Calu3 (cell line): ENCODE measurements around the gene SLCO1B1. TPM values are rescaled to one million over a fixed set of nuclear protein-coding genes. Genes with fewer than 3 reads are reported as not detected.
"Not testable (repeated sequence)": the region's sequence is repeated elsewhere in the genome, so short reads cannot be mapped to it uniquely, and the experiment has no call there.

Experiments used
- BruUV-seq: library from RNA; stranded (reverse); fragments of 400-500 nt; replicated peaks from 2 replicates; lab custom pipeline; 2021; lab: Mats Ljungman, UMichigan
- CTCF ChIA-PET: fragments of 300-600 bp; sonication (Branson Sonifier 250); formaldehyde crosslinking; loops from one replicate; lab custom pipeline; 2022; ENCODE audit warnings: antibody characterized with exemption; lab: Charles Lee
- DNase-seq: peaks from one replicate; pipeline ENCODE4 v3.0.0; 2022
- H3K27ac Mint-ChIP-seq: one replicate; pipeline ENCODE4 v1.8.0; 2022; ENCODE audit warnings: mixed read lengths; ENCODE audit not compliant: unreplicated experiment
- H3K27me3 Mint-ChIP-seq: one replicate; pipeline ENCODE4 v1.8.0; 2022; ENCODE audit warnings: mixed read lengths; ENCODE audit not compliant: unreplicated experiment
- H3K36me3 Mint-ChIP-seq: one replicate; pipeline ENCODE4 v1.8.0; 2022; ENCODE audit warnings: mild to moderate bottlenecking, moderate library complexity, mixed read lengths; ENCODE audit not compliant: insufficient read depth, unreplicated experiment
- H3K4me1 Mint-ChIP-seq: one replicate; pipeline ENCODE4 v1.8.0; 2022; ENCODE audit warnings: mild to moderate bottlenecking, low read depth, mixed read lengths; ENCODE audit not compliant: unreplicated experiment
- H3K4me3 Mint-ChIP-seq: one replicate; pipeline ENCODE4 v1.8.0; 2022; ENCODE audit warnings: mild to moderate bottlenecking, low read depth, moderate library complexity, mixed read lengths; ENCODE audit not compliant: unreplicated experiment
- H3K9me3 Mint-ChIP-seq: one replicate; pipeline ENCODE4 v1.8.0; 2022; ENCODE audit warnings: low read depth, mixed read lengths; ENCODE audit not compliant: unreplicated experiment
- intact Hi-C: fragments of 100-400 bp; cut with micrococcal nuclease; formaldehyde crosslinking; loops from one replicate; pipeline ENCODE4 v1.10.0; 2022; ENCODE audit not compliant: unreplicated experiment
- total RNA-seq: library from RNA; stranded (reverse); gene quantifications from 2 replicates; pipeline ENCODE4 v1.2.3, GENCODE V29; 2022
- TF ChIP-seq, protein P1 (sequence below): fragments of 200-600 bp; IDR thresholded peaks from one replicate; pipeline ENCODE4 v1.8.0; 2022; ENCODE audit warnings: antibody characterized with exemption; ENCODE audit not compliant: unreplicated experiment

The SLCO1B1 gene
- total RNA-seq, 1 experiment from 2014 or later, result 1.7 TPM

DNA sequence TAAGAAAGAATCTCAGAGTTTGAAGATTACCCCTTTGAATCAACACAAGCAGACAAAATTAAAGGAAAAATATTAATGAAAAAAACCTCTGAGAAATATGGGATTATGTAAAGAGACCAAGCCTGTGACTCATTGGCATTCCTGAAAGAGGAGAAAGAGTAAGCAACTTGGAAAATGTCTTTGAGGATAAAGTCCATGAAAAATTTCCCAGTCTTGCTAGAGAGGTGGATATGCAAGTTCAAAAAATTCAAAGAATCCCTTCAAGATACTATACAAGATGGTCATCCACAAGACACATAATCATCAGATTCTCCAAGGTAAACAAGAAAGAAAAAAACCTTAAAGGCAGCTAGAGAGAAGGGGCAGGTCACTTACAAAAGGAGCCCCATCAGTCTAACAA, 13.3 kb downstream of the SLCO1B1 start:
- intact Hi-C loops, result no loop called here
- Mint-ChIP-seq H3K36me3 (no peaks in the 10 kb centered on the region), H3K27me3 (no peaks in the 10 kb centered on the region), H3K4me3 (no peak overlapping the region), H3K4me1 (no peaks in the 10 kb centered on the region), H3K27ac (no peak overlapping the region), H3K9me3 (no peaks in the 10 kb centered on the region)
- no peak for DNase-seq
- CTCF ChIA-PET, result no interaction called here
- BruUV-seq, result no TSS peak
- TF ChIP-seq, protein P1, sequence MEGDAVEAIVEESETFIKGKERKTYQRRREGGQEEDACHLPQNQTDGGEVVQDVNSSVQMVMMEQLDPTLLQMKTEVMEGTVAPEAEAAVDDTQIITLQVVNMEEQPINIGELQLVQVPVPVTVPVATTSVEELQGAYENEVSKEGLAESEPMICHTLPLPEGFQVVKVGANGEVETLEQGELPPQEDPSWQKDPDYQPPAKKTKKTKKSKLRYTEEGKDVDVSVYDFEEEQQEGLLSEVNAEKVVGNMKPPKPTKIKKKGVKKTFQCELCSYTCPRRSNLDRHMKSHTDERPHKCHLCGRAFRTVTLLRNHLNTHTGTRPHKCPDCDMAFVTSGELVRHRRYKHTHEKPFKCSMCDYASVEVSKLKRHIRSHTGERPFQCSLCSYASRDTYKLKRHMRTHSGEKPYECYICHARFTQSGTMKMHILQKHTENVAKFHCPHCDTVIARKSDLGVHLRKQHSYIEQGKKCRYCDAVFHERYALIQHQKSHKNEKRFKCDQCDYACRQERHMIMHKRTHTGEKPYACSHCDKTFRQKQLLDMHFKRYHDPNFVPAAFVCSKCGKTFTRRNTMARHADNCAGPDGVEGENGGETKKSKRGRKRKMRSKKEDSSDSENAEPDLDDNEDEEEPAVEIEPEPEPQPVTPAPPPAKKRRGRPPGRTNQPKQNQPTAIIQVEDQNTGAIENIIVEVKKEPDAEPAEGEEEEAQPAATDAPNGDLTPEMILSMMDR, result no peak

DNA sequence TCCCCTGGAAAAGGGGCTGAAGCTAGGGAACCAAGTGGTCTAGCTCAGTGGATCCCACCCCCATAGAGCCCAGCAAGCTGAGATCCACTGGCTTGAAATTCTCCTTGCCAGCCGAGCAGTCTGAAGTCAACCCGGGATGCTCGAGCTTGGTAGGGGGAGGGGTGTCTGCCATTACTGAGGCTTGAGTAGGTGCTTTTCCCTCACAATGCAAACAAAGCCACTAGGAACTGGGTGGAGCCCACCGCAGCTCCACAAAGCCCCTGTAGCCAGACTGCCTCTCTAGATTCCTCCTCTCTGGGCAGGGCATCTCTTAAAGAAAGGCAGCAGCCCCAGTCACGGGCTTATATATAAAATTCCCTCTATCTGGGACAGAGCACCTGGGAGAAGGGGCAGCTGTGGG, 18.9 kb downstream of the SLCO1B1 start:
- H3K9me3 Mint-ChIP-seq, intact Hi-C loops, H3K27me3 Mint-ChIP-seq, H3K27ac Mint-ChIP-seq, H3K4me1 Mint-ChIP-seq, DNase-seq, H3K4me3 Mint-ChIP-seq, CTCF ChIA-PET, H3K36me3 Mint-ChIP-seq, BruUV-seq: not testable (repeated sequence)

DNA sequence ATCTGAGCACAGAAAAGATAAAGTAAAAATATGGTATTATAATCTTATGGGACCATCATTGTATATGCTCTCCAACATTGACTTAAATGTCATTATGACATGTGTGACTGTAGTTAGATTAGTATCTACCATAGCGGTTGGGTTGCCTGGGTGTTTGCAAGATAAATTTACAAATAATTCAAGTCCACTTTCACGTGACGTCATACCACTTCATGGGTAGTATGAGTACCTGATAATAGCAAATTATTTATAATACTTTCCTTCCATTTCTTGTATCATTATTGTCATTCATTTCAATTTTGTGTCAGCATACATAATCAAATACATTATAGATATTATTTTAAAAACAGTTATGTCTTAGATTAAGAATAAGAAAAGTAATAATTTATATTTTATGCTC, 20.2 kb downstream of the SLCO1B1 start:
- Mint-ChIP-seq H3K4me1 (no peaks in the 10 kb centered on the region), H3K27ac (no peak overlapping the region), H3K36me3 (no peaks in the 10 kb centered on the region), H3K4me3 (no peak overlapping the region), H3K27me3 (no peaks in the 10 kb centered on the region), H3K9me3 (no peaks in the 10 kb centered on the region)
- DNase-seq, result no peak
- intact Hi-C loops, result no loop called here
- CTCF ChIA-PET, result no interaction called here
- no TSS peak for BruUV-seq
- TF ChIP-seq, protein P1, result no peak

DNA sequence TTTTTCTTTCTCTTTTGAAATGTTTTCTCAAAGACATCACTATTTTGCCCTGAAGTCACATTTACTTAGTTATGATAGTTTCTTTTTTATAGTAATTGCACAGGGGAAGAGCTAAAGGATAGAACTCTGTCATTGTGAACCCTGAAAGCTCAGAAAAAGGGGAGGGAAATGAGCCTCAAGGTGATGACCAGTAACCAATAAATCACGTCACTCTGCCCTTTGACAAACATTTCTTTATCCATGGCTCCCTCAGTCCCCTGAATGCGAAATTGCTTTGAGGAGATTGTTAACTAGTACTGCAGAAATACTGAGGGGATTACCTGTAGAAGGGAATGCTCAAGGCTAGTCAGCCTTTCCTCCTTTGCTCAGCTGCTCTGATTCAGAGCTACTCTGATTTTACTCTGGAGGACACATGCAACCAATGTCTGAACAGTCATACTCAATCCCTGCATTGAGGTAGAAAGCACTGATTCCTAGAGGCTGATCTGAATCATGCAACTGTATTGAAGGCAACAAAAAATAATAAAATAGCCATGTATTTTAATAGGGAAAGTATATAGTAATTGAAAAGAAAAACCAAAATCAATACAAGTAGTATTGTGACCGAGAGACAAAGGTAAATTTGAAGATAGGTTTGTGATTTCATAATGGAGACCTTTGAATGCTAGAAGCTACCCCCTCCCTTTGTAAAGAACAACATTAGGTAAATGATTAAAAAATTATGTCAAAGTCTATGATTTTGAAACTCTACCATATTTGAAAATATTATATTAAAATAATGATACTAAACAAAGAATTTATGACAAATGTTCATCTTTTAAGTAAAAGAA, 24.7 kb downstream of the SLCO1B1 start:
- intact Hi-C loops, result no loop called here
- H3K27me3 Mint-ChIP-seq, result no peaks in the 10 kb centered on the region
- no peaks in the 10 kb centered on the region for H3K36me3 Mint-ChIP-seq
- no peaks in the 10 kb centered on the region for H3K4me1 Mint-ChIP-seq
- no peak overlapping the region for H3K4me3 Mint-ChIP-seq
- TF ChIP-seq, protein P1, result no peak
- BruUV-seq, result no TSS peak
- H3K27ac Mint-ChIP-seq, result no peak overlapping the region
- peaks cover 3% of the 10 kb centered on the region for H3K9me3 Mint-ChIP-seq
- CTCF ChIA-PET, result no interaction called here
- no peak for DNase-seq

DNA sequence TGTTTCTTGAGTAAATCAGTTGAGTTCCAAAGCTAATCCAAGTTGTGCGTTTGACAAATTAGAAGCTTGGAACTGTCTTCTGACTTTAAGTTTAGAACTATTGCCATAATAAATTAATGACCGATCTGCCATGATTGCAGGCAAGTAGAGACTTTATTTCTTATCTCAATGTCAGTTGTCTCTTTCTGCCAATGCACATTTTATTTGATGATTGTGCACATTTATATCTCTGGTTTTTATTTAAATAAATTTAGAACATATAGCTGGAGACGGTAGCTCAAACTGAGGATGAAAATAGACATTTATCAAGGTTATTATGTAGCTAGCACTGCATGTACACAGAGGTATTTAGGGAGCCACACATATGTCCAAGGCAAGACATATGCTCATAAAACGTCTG, 34.1 kb downstream of the SLCO1B1 start:
- TF ChIP-seq, protein P1, result no peak
- Mint-ChIP-seq H3K4me3 (no peak overlapping the region), H3K36me3 (no peaks in the 10 kb centered on the region), H3K27me3 (no peaks in the 10 kb centered on the region), H3K9me3 (no peaks in the 10 kb centered on the region), H3K4me1 (no peaks in the 10 kb centered on the region), H3K27ac (no peak overlapping the region)
- DNase-seq, result no peak
- intact Hi-C loops, result no loop called here
- CTCF ChIA-PET, result no interaction called here
- no TSS peak for BruUV-seq
